Left renal pelvis (tissue), 4 donors: ENCODE results near the gene FGF14. TPM values are rescaled to one million over a fixed set of nuclear protein-coding genes. Genes with fewer than 3 reads are reported as not detected.

ENCODE experiments used
- DNase-seq, 4 donors: peaks; one replicate each; pipeline ENCODE4 v3.0.0-alpha.2; 2013; ENCODE audit warnings: low read depth in 4 of 4, low spot score in 3 of 4
- polyA plus RNA-seq, 4 donors: library from polyadenylated mRNA; unstranded; fragments of 120-200 nt; gene quantifications; one replicate each; pipeline ENCODE4 v1.2.1, GENCODE V29; 2013; ENCODE audit not compliant: insufficient read length in 4 of 4

The FGF14 gene
- polyA plus RNA-seq, 4 donors = 0.91 to 1.7 (median 1.3) TPM

DNA sequence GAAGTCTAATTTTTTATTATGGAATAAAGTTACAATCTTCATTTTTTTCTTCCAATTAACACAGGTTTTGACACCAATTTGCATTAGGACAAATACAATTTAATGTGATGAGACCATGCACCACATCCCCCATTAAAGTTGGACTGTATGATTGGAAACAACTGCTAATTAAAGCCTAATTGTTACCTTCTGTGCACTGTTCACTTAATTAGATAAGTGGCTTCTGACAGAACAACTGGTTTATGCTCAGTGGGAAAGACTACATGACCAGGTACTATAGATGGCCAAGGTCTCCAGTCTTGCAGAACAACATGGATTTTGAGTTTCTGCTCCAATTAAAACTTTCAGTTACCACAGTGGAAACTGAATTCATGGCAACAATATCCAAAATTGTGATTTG, 198.1 kb downstream of the FGF14 start:
- no peak for DNase-seq

DNA sequence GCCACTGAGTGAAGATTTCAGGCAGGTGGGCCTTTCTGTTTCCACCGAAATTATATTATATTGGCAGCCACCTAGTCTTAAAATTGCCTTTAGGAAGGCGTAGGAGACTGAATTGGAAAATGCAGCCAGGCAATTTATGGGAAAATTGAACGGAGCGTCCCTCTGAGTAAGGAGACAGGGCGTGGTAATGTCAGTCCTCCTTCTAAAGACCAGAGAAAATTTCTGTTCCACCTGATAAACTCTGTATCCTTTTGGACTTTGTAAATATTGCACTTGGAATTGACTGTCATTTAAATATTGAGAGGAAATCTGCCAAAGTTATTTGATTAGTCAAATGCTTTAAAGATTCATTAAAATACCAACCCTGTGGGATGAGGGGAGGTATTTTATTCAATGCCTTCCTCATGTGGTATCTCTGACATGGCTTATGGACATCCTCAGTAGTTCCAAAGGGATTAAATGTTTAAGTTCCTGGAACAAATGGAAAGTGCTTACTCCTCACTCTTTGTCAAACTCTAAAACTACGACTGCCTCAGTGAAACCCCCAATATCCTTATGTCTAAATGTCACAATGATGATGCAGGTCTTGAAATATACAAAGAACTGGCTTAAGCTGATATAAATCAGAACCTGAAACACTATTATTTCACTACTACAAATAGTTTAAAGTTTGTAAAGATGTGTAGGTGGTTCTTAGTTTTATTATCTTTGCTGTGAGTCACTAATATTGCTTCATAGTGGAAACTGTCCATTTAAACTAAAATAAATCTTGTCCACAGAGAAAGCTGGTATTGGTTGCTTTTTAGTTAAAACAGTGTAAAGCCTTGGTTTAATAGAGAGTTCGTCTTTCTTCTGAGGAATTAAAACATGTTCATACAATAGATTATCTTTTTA, 203.2 kb downstream of the FGF14 start:
- DNase-seq = no peak

DNA sequence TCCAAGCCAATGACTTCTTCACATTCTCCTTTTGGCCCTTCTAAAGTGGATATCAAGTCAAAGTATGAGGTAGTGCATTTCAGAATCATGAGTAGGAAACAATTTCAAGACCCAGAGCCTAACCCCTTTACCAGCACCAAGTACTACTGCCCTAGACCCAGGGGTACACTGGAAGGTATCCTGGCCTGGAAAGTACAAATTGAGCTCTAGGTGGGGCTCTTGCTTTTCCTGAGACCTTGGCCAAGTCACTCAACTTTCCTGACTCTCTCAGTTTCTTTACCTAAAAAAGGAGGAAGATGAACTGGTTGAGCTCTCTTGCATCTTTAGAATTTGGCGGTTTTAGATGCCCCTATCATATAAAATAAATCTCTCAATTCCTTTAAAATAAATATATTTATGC, 204.7 kb downstream of the FGF14 start:
- DNase-seq = no peak

DNA sequence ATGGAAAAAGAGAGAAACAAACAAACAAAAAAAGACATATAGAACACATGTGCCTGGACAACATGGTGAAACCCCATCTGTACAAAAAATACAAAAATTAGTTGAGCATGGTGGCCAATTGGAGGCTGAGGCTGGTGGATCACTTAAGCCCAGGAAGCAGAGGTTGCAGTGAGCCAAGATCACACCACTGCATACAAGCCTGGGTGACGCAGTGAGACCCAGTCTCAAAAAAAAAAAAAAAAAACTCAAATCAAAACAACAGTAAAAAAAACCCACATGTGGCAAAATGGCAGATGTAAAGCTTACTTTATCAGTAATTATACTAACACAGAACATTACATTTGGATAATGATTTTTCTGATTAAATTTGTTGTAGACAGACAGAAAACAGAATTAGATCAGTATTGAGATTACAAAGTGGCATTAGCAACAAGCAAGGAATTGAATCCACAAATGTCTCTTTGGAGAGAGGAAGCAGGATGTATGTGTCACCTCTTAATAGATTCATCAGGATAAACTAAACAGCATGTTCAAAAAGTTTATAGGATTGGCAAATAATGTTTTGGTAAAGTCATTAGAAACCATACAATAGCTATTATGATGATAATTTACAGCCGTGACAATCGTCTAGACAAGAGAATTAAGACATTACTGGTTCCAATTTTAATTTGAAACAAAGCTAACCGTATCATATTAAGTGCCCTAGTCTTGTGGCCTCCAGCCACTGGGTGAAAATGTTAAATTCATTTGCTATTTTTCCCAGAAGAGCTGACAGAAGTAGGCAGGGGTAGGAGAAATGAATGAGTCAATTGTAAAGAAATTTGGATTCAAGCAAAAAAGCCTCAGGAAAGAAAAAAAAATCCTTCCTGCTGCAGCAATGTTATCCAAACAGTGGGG, 206.0 kb downstream of the FGF14 start:
- DNase-seq = no peak

DNA sequence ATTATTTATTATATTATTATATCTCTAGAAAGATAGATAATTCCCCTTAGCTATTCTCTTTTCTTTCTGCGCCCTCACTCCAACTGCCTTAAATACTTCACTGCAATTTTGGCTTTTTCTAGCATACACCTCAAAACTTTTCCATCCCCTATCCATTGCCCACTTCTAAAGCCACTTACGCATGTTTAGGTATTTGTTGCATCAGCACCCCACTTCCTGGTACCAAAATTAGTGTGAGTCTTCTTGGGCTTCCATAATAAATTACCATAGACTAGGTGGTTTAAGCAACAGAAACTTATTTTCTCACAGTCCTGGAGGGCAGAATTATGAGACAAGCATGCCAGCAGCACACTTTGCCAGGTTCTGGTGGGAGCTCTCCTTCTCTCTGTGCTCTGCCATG, 209.0 kb downstream of the FGF14 start:
- DNase-seq = no peak

DNA sequence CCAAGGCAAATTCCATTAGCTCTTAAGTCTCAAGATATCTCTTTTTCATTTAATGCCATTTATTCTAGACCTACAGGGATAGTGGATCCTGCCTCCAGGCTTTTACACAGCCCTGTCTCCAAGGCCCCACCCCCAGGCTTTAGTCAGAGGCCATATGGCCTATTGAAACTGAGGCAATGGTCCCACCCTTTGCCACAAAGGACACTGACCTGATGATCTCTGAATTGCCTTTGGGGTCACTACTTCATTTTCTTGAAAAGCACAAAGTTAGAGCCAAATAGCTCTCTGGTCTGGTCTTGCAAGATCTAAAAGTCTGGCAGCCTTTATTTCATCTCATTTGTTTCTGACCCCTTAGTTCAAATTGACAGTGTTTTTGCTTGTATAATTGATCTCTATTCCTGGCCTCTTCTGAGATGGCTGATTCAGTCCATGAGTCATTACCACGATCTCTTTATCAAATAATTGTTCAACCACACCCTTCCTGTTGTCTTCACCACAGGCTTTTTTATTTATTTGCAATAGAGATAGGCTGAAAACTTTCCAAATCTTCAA, 209.8 kb downstream of the FGF14 start:
- DNase-seq = no peak

DNA sequence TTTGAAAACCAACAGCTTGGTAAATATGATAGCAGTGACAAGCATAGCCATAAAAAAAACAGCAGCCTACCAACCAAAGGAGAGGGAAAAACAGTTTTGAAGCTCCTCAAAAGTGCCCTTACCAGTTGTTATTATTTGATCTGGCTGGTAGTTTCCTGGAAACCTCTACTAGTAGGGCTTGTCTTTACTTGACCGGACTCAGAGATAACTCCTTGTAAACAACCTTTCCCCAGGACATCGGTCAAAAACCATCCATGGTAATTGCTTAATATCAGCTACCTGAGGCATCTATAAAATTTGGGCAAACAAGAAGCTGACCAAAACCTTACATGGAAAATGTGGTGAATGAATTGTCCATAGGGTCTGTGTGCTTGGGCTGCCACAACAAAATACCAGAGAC, 210.9 kb downstream of the FGF14 start:
- no peak for DNase-seq

DNA sequence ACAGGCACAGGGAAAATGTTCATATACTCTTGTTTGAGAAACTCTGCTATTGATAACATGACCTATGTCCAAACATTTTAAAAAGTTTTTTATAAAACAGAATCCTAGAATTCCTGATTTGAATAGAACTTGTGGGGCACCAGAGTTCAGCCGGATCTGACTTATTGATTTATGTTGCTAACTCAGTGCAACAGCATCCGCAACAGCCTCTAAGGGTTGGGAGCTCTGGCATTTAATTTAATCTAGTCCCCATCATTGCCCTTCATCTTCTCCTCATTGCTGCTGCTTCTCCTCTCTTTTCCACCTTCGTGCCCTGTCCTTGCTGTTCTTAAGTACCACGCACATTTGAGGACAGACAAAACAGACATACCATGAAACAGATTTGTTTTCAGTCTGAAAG, 214.5 kb downstream of the FGF14 start:
- DNase-seq = no peak

DNA sequence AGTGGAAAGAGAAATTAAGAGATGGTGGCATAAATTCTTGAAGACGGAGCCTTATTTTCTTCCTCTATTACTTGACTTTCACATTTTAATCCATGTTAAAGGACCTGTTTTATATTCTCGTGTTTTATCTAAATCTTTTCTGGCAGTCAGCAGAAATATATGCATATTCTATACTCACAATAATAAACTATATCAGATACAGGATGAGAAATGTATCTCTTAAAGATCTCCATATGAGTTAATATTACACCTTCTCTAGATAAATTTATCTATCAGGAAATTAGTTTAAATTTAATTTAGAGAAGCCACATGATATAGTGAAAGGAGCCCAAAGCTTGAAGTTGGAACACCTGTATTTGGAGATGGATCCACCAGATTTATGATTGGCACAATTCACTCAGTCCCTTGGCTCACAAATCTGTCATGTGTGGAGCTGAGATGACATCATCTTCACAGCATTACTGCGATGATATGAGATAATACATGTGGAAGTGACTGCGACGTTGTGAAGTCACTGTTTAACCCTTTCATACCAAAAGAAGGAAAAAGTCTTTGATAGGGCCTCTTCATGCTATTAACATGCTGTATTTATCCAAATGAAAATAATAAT, 216.4 kb downstream of the FGF14 start:
- no peak for DNase-seq

DNA sequence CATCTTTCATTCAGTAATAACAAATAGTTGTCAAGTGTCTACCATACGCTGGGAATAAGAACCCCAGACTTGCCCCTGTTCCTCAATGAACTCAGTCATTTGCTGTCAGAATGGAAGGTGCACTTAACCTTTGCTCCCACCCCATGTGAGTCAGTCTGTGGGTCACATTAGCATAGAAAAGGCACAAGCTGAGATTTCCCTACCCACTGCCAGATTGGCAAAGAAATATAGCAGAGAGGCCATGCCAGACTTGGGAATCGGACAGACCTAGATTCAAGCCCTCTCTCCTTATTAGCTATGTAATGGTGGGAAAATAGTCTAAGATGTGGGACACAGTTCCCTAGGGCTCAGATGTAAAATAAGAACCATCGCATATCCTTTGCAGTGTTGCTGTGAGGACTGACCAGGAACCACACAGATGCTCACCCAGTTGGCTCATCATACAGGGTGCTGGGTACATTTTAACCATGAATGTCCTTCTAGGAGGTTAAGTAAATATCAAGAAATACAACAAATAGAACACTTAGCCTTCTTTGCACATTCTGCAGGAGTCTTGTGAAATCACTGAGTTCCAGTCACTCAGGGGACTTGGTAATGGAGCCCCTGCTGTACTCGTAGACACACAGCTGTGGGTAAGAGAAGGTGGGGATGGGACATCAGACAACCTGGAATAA, 218.2 kb downstream of the FGF14 start:
- DNase-seq = no peak

DNA sequence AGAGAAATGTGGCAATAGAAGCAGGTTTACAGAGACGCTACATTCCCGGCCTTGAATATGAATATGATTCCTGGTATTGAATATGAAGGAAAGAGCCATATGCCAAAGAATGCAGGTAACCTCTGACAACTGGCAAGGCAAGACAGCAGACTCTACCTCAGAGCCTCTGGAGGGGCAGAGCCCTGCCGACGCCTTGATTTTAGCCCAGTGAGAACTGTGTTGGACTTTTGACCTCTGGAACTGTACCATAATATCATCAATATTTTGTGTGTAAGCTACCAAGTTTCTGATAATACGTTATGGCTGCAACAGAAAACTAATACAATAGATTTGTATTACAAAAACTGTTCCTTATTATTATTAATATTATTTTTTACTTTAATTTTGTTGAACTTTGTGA, 219.7 kb downstream of the FGF14 start:
- DNase-seq = no peak

DNA sequence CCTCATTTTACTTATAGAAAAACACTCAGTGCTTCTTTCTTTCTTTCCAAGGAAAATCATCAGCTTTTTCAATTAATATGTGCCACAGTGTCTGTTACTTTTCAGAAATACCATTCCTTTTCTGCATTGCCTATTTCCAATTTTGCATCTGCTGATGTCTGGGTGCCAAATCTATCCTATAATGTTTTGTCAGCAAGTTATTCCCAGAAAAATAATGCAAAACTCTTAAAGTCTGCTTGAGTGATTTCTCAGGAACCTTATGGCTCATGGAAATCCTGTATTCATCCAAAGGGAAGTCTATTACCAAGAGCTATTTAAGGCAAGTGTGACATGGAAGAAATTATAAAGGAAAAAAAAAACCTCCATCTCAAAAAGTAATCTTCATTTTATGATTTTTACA, 224.4 kb downstream of the FGF14 start:
- DNase-seq = no peak

DNA sequence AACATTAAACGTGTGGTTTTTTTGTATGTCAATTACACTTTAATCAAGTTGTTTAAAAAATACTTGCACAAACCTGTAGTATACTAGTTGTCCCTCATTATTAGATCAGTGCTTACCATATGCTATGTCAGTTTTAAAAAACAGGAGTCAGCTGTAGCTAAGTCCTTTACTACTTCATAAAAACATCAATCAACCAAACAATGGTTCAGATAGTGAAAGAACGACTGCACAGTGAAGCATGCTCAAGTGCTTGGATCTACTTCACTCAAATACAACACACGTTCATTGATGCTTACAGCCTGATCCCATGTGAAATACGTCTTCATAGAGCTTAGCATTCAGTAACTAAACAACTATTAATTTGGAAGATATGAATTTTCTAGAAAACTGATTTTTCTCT, 225.0 kb downstream of the FGF14 start:
- no peak for DNase-seq

DNA sequence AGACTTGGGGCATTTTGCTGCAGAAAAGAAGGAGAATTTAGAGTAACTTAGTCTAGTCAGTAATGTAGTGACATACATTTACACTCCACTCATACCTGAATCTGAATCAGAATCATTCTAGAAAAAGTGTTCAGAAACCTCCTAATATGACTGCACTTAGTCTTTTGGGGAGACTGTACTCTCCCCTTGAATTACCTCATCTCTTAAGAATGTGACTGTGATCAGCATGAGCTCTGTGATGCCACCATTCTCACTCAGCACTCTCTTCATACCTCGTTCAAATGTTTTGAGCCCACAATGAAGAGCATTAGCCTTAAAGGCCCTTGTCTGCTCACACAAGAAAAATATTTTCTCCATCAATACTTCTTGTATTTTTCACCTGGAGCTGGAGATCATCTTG, 229.4 kb downstream of the FGF14 start:
- DNase-seq = no peak

DNA sequence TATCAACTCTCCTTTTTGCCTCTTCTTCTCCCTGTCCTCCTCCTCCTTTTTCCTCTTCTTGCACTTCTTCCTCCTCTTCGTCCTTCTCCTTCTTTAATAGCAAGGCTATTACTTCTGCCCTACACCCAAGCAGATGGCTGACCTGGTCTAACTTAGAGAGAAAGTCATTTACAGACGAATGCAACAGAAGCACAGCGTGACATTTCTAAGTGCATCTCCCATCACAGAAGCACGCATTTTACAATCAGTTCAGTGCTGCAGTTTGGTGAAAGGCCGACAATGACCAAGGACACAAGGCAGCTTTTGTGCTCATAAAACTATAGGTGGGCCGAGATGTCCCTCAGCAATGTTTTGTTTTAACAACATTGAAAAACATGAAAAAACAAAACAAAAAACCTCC, 231.5 kb downstream of the FGF14 start:
- no peak for DNase-seq

DNA sequence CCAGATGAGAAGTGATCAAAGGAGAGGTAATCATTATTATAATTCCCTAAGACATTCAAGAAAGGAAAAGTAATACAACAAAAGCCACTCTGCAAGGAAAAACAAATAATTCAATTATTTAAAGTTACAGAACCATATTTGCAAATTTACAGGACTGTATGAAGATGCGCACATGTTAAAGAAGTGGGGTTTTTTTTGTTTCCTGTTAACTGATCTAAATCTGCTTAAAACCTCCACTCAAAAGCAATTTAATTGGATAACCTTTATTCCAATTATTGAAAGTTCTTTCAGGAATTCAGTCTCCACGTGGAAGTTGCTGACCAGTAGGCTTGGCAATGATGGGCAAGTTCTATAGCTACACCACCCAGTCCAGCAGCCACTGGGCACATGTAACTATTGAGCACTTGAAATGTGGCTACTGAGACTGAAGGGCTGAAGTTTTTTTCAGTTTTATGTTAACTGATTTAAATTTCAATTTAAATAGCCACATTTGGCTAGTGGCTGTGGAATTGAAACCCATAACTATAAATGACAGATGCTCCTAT, 232.3 kb downstream of the FGF14 start:
- DNase-seq = no peak

DNA sequence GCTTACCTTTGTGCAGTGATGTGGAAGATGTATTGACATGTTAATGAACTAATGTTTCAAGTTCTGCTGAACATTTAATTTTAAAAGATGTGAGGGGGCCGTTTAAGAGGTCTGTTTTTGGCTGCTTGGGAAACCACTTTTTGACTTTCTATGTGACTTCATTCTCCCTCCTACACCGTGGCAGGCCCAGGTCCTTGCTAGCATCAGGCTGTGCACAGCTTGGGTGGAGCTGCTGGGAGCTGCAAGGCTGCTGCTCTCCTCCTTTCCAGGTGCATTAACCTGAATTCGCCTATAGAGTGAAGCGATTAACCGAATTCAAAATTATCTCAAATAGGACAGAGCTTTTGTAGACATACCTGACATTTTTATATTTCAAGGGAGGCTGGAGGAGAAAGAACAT, 249.1 kb downstream of the FGF14 start:
- DNase-seq = no peak

DNA sequence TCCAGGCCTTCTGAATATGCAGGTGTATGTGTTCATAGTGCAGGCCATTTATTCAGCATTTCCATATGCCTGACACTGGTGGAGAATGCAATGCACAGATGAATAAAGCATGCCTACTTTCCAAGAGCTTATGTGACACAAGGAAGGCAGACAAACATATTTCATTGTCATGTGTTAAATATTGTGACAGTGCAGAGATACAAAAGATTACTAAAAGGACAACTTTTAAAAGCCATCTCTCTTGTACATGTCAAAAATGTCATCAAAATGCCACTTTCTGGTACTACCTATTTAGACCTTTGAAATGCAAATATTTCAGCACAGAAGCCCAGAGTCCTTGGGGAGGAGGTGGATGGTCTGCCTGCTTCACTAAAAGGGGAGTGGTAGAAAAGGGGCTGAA, 254.5 kb downstream of the FGF14 start:
- DNase-seq = no peak

DNA sequence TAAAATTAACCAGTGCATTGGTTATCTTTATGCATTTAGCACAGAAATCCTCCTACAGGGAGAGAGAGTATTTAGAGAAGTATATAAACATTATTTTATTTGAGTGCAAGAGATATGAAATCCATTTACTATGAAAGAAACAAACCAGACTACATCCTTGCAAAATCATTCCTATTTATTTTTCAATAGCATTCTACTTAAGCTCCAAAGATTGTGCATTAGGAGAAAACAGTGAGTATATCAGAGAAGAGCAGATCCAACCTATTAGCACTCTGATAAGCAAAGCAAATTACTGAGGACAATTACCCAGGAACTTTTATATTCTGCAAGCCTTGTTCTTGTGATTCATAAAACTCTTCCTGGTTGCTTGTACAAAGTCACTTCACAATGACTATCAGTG, 256.1 kb downstream of the FGF14 start:
- no peak for DNase-seq

DNA sequence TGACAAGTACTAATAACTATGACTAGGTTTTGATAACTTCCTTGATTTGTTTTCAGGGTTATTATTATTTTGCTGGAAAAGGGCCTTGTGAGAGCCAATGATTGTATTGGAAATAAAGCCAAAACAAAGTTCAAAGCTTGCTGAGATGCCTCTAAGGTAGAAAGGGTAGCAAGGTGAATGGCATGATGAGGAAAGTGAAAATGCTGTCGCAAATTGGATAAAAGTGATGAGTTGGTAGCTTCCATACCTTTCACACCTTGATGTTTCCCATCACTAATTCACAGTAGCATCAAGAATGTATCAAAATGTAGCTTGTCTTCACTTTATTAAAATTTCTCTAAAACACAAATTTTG, 259.4 kb downstream of the FGF14 start:
- no peak for DNase-seq
